T-helper 17 cell (primary cell): ENCODE results near the gene TDRD7. TPM values are rescaled to one million over a fixed set of nuclear protein-coding genes. Genes with fewer than 3 reads are reported as not detected.

Experiments
- total RNA-seq, 4 donors: library from RNA in 2 of 4; stranded (reverse) in 2 of 4; gene quantifications; one replicate each; pipeline ENCODE4 v1.2.3 and lab custom pipeline; 2022 to 2026

Gene TDRD7
- total RNA-seq, 2 donors from 2014 or later, result 8.5 to 10.4 TPM

Other genes with a start within 250 kb of the TDRD7 start
- gene CCDC180, start 104.4 kb upstream of the TDRD7 start, total RNA-seq, result 10 to 100 TPM; 11.4 to 12.0 TPM
- under 1 TPM; 0.86 to 0.94 TPM for gene TMOD1, start 89.6 kb downstream of the TDRD7 start, total RNA-seq
- gene TSTD2, start 221.3 kb downstream of the TDRD7 start, total RNA-seq, result 10 to 100 TPM; 15.5 to 26.7 TPM
- gene NCBP1, start 221.7 kb downstream of the TDRD7 start, total RNA-seq, result 10 to 100 TPM; 31.6 to 37.2 TPM